C4-2B (cell line): ENCODE data around the gene ANKRD27.
"Not testable (repeated sequence)": the region's sequence is repeated elsewhere in the genome, so short reads cannot be mapped to it uniquely, and the experiment has no call there.

ENCODE experiments used
- H3K27ac ChIP-seq: fragments of 450-650 bp; 2 replicates; pipeline ENCODE4 v1.5.1; 2017
- CTCF ChIP-seq: fragments of 450-650 bp; conservative IDR thresholded peaks from 2 replicates; pipeline ENCODE4 v1.5.1; 2017; ENCODE audit warnings: mild to moderate bottlenecking
- ZFX ChIP-seq: fragments of 450-650 bp; IDR thresholded peaks from 2 replicates; pipeline ENCODE4 v1.6.1; 2017

The ANKRD27 gene

GRCh38 chr19:32598022-32598421 lies 77.0 kb downstream of the ANKRD27 start:
- TF ChIP-seq CTCF, result no peak
- TF ChIP-seq ZFX, result no peak
- H3K27ac ChIP-seq, result no peak overlapping the region

DNA sequence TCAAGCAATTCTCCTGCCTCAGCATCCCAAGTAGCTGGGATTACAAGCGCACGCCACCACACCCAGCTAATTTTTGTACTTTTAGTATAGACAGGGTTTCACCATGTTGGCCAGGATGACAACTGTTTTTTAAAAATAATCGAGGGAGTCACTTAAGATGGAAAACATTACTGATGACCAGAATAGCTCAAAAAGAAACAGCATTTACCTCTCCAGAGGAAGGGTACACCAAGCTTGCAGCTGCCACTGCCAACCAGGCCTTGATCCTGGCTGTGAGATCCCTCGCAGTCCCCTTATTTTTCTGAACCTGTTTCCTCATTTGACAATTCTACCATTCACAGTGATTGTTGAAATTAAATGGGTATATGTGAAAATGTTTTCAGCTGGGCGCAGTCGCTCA lies 79.5 kb downstream of the ANKRD27 start:
- TF ChIP-seq ZFX, result no peak
- no peak for TF ChIP-seq CTCF
- H3K27ac ChIP-seq, result no peak overlapping the region

DNA sequence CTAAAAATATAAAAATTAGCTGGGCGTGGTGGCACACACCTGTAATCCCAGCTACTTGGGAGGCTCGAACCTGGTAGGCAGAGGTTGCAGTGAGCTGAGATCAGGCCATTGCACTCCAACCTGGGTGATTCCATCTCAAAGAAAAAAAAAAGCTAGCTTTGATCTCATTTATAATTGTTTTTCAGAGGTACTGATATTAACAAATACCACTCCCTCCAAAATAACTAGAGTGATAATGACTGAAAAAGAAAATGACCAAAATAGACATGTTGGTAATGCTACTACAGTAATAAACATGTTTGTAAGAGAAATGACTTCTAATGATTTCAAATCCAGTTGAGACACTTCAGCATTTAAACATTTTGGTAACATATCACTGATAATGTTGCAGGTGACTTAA lies 81.0 kb downstream of the ANKRD27 start:
- TF ChIP-seq CTCF (no peak), ZFX (no peak)
- H3K27ac ChIP-seq, result no peak overlapping the region

GRCh38 chr19:32587747-32588504 lies 87.1 kb downstream of the ANKRD27 start:
- not testable (repeated sequence) for H3K27ac ChIP-seq

GRCh38 chr19:32581705-32582179 lies 93.2 kb downstream of the ANKRD27 start:
- TF ChIP-seq ZFX (no peak), CTCF (no peak)
- peak overlapping the region; percentile 94 for H3K27ac ChIP-seq

- peak within 1 kb of the TSS; percentile 94 for H3K27ac ChIP-seq
Observed at GRCh38 chr19:32580901-32581704, 93.9 kb downstream of the ANKRD27 start, which contains the start of gene PDCD5. PDCD5 (plus strand) TSS chr19:32581190; CDS start chr19:32581262, 72 bp downstream.

GRCh38 chr19:32580353-32580900 lies 94.6 kb downstream of the ANKRD27 start:
- no peak for TF ChIP-seq CTCF
- TF ChIP-seq ZFX, result no peak
- H3K27ac ChIP-seq, result peak overlapping the region; percentile 94

More at GRCh38 chr19:32580901-32581704, 93.9 kb downstream of the ANKRD27 start, which contains the start of gene PDCD5:
- TF ChIP-seq CTCF (no peak), ZFX (peak; percentile 86)
